SU-DHL-6 (cell line): ENCODE results near the gene ZNF195.

ENCODE experiments used
- H2AFZ ChIP-seq: fragments of 200-600 bp; sonication (generic); 2 replicates; pipeline ENCODE4 v1.6.1; 2014; ENCODE audit warnings: low read depth, mild to moderate bottlenecking, moderate library complexity, mixed read lengths, antibody characterized with exemption, low read length; ENCODE audit not compliant: severe bottlenecking
- H3F3A ChIP-seq: fragments of 200-600 bp; shearing (Covaris generic); 2 replicates; pipeline ENCODE4 v1.6.0; 2016; ENCODE audit warnings: antibody characterized with exemption, mild to moderate bottlenecking; ENCODE audit not compliant: insufficient read depth
- H3K27ac ChIP-seq: fragments of 200-600 bp; sonication (generic); 2 replicates; pipeline ENCODE4 v1.5.1; 2016; ENCODE audit warnings: low read depth, mild to moderate bottlenecking, low read length, moderate library complexity, mixed read lengths
- H3K27me3 ChIP-seq: fragments of 200-600 bp; sonication (generic), shearing (Covaris generic); 2 replicates; pipeline ENCODE4 v1.6.0; 2014; ENCODE audit warnings: mild to moderate bottlenecking, low read length
- H3K36me3 ChIP-seq: fragments of 200-600 bp; sonication (generic); 2 replicates; pipeline ENCODE4 v1.6.1; 2014; ENCODE audit warnings: mild to moderate bottlenecking, low read length, mixed read lengths
- H3K4me2 ChIP-seq: fragments of 300-600, 200-600 bp; shearing (Covaris generic), sonication (generic); 2 replicates; pipeline ENCODE4 v1.6.0; 2014; ENCODE audit warnings: low read length, low read depth, mild to moderate bottlenecking; ENCODE audit not compliant: poor library complexity, severe bottlenecking
- H3K4me3 ChIP-seq: fragments of 200-600 bp; sonication (generic); 2 replicates; pipeline ENCODE4 v1.5.1; 2014; ENCODE audit warnings: antibody characterized with exemption, low read length, mild to moderate bottlenecking, mixed read lengths; ENCODE audit not compliant: insufficient read depth, poor library complexity, severe bottlenecking
- H3K79me2 ChIP-seq: fragments of 200-600 bp; sonication (generic); 2 replicates; pipeline ENCODE4 v1.6.1; 2014; ENCODE audit warnings: mild to moderate bottlenecking, low read length, moderate library complexity; ENCODE audit not compliant: insufficient read depth
- H3K9ac ChIP-seq: fragments of 200-600 bp; sonication (generic); 2 replicates; pipeline ENCODE4 v1.7.0; 2014; ENCODE audit warnings: mild to moderate bottlenecking, low read length
- H3K9me2 ChIP-seq: fragments of 200-600 bp; sonication (generic); replicated peaks from 2 replicates; pipeline ENCODE4 v1.6.1; 2014; ENCODE audit warnings: low read length; ENCODE audit not compliant: insufficient read depth
- H3K9me3 ChIP-seq: fragments of 200-600 bp; sonication (generic); 2 replicates; pipeline ENCODE4 v1.6.1; 2014; ENCODE audit warnings: low read length, mixed read lengths; ENCODE audit not compliant: insufficient read depth
- H4K20me1 ChIP-seq: fragments of 200-600 bp; sonication (generic); 2 replicates; pipeline ENCODE4 v1.6.1; 2014; ENCODE audit warnings: low read depth, mild to moderate bottlenecking, antibody characterized with exemption, low read length, moderate library complexity, mixed read lengths
- EZH2phosphoT487 ChIP-seq: fragments of 200-600 bp; sonication (generic), shearing (Covaris generic); conservative IDR thresholded peaks from 2 replicates; pipeline ENCODE4 v1.6.1; 2018; ENCODE audit warnings: mild to moderate bottlenecking, antibody characterized with exemption, low read length, moderate library complexity, mixed read lengths
- TF ChIP-seq, protein P1 (sequence below): fragments of 200-600 bp; sonication (generic); IDR thresholded peaks from one replicate; pipeline ENCODE4 v1.5.1; 2017; ENCODE audit warnings: antibody characterized with exemption, mild to moderate bottlenecking, low read length, moderate library complexity; ENCODE audit not compliant: insufficient read depth, poor library complexity, severe bottlenecking

ZNF195 gene

DNA sequence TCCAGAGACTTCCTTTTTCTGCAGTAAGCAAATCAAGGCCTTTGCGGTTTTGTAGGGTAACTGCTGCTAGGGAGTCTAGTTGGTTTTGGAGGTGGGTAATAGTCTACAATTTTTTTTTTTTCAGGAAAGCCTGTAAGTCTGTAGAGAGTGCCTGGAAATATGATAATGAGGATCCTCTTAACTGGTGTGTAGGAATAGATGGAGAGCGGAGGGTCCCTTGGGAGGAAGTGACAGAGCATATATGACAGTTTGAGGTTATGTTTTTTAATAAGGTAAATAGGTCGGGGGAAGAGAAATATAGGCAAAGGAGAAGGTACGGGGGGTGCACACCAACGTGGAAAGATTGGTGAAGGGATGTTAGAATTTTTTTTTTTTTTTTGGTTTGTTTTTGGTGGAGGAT lies 25.9 kb downstream of the ZNF195 start:
- Histone ChIP-seq H3K4me3 (no peak overlapping the region), H4K20me1 (no peaks in the 10 kb centered on the region), H3K9ac (no peak overlapping the region), H3K9me2 (no peaks in the 10 kb centered on the region), H3K36me3 (peaks cover under 1% of the 10 kb centered on the region), H3K9me3 (peaks cover 8% of the 10 kb centered on the region; the same call in 1 of the 2 replicates), H3K79me2 (no peaks in the 10 kb centered on the region), H3F3A (no peaks in the 10 kb centered on the region), H3K4me2 (no peak overlapping the region), H3K27ac (no peak overlapping the region), H2AFZ (no peak overlapping the region), H3K27me3 (no peaks in the 10 kb centered on the region)
- TF ChIP-seq, protein P1, sequence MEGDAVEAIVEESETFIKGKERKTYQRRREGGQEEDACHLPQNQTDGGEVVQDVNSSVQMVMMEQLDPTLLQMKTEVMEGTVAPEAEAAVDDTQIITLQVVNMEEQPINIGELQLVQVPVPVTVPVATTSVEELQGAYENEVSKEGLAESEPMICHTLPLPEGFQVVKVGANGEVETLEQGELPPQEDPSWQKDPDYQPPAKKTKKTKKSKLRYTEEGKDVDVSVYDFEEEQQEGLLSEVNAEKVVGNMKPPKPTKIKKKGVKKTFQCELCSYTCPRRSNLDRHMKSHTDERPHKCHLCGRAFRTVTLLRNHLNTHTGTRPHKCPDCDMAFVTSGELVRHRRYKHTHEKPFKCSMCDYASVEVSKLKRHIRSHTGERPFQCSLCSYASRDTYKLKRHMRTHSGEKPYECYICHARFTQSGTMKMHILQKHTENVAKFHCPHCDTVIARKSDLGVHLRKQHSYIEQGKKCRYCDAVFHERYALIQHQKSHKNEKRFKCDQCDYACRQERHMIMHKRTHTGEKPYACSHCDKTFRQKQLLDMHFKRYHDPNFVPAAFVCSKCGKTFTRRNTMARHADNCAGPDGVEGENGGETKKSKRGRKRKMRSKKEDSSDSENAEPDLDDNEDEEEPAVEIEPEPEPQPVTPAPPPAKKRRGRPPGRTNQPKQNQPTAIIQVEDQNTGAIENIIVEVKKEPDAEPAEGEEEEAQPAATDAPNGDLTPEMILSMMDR: no peak
- no peak for TF ChIP-seq EZH2phosphoT487

DNA sequence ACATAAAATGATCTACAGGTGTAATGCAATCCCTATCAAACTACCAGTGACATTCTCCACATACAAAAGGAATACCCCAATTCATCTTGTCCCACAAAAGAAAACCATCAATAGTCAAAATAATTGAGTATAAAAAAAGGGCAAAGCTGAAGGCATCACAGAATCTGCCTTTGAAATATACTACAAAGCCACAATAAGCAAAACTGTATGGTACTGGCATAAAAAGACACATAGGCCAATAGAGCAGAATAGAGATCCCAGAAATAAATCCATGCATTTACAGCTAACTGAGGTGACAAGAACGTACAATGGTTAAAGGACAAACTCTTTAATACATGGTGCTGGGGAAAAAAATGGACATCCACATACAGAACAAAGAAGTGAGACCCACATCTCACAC lies 31.8 kb downstream of the ZNF195 start:
- H3F3A ChIP-seq: no peaks in the 10 kb centered on the region
- peaks cover 4% of the 10 kb centered on the region; the same call in 1 of the 2 replicates for H3K36me3 ChIP-seq
- H2AFZ ChIP-seq: no peak overlapping the region
- H3K9me2 ChIP-seq: no peaks in the 10 kb centered on the region
- H3K9ac ChIP-seq: no peak overlapping the region
- no peaks in the 10 kb centered on the region for H4K20me1 ChIP-seq
- H3K4me3 ChIP-seq: no peak overlapping the region
- H3K27ac ChIP-seq: no peak overlapping the region
- no peak overlapping the region for H3K4me2 ChIP-seq
- no peak for TF ChIP-seq EZH2phosphoT487
- TF ChIP-seq, protein P1: no peak
- no peaks in the 10 kb centered on the region for H3K27me3 ChIP-seq
- no peaks in the 10 kb centered on the region for H3K79me2 ChIP-seq
- no peaks in the 10 kb centered on the region for H3K9me3 ChIP-seq

DNA sequence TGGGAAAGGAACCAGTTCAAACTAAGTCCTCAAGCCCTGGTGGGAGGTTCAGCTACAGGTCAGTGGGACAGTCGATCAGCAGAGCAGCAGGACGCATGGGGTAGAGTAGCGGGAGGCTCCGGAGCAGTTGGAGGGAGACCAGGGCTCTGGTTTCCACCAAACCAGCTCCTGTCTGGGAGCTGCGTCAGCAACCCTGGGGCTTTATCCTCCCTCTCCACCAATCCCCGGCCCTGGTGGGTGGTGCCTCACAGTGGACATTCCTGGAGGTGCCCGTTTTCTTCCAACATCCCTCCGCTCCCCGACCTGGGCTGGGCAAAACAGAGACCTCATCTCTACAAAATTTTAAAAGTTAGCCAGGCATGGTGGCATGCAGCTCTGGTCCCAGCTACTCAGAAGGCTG lies 32.4 kb downstream of the ZNF195 start:
- Histone ChIP-seq H3K9ac (no peak overlapping the region), H2AFZ (no peak overlapping the region), H3K9me3 (no peaks in the 10 kb centered on the region), H3K4me2 (no peak overlapping the region), H3K27ac (no peak overlapping the region), H3K27me3 (no peaks in the 10 kb centered on the region), H3K9me2 (no peaks in the 10 kb centered on the region), H3K79me2 (no peaks in the 10 kb centered on the region), H3K4me3 (no peak overlapping the region), H3K36me3 (peaks cover 4% of the 10 kb centered on the region; the same call in 1 of the 2 replicates), H4K20me1 (no peaks in the 10 kb centered on the region), H3F3A (no peaks in the 10 kb centered on the region)
- no peak for TF ChIP-seq EZH2phosphoT487
- TF ChIP-seq, protein P1: no peak
